Measurements from ENCODE around the gene ANAPC4.

The ANAPC4 gene

DNA sequence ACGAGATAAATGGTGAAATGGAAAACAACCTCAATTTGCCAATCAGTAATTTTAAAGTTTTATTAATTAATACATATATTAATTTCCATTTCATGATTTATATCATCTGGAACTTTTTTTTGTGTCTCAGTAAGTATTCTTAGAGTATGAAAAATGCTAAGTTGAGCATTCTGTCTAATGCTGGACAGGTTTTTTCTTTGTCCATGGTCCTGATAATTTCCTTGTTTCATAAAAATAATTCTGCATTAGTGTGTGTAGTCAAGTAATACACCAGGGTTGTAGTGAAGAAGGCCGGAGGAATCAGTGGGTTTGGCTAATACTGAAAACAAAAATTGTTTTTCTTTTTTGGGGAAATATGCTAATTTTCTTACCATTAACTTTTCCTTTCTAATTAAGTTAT, 9.9 kb downstream of the ANAPC4 start:
- no peak overlapping the region for H3K4me3 ChIP-seq (ENCODE audit: low read depth, low read length)
- TF ChIP-seq, protein P1, sequence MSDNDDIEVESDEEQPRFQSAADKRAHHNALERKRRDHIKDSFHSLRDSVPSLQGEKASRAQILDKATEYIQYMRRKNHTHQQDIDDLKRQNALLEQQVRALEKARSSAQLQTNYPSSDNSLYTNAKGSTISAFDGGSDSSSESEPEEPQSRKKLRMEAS (IDR thresholded peaks at IDR 0.05; ENCODE audit: low read depth, low read length) = no peak
- TF ChIP-seq, protein P2, sequence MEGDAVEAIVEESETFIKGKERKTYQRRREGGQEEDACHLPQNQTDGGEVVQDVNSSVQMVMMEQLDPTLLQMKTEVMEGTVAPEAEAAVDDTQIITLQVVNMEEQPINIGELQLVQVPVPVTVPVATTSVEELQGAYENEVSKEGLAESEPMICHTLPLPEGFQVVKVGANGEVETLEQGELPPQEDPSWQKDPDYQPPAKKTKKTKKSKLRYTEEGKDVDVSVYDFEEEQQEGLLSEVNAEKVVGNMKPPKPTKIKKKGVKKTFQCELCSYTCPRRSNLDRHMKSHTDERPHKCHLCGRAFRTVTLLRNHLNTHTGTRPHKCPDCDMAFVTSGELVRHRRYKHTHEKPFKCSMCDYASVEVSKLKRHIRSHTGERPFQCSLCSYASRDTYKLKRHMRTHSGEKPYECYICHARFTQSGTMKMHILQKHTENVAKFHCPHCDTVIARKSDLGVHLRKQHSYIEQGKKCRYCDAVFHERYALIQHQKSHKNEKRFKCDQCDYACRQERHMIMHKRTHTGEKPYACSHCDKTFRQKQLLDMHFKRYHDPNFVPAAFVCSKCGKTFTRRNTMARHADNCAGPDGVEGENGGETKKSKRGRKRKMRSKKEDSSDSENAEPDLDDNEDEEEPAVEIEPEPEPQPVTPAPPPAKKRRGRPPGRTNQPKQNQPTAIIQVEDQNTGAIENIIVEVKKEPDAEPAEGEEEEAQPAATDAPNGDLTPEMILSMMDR (IDR thresholded peaks at IDR 0.05; ENCODE audit: low read depth, low read length) = no peak
- TF ChIP-seq POLR2A (IDR thresholded peaks at IDR 0.05; ENCODE audit: extremely low read depth, insufficient read length) (no peak), MYC (IDR thresholded peaks at IDR 0.05; ENCODE audit: low read depth, low read length) (no peak)
- DNase-seq (ENCODE audit: low read depth) = no peak

DNA sequence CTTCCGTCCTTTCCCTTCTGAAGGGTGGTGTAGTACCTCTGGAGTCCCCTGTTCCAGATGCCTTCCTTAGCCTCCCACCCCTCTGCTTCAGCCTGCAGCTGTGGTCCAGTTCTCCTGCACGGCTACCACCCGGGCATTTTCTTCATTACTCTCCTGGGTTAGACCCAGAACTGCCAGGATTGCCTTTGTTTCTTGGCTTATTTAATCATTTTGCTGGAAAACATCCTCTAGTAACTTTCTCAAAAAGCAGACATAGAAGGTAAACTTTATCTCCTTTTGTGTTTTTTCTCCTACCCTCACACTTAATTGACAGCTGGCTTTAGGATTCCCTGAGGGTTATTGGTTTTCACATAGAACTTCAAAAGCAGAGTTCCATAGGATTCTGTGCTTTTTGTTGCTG, 20.2 kb downstream of the ANAPC4 start:
- no peak for DNase-seq (ENCODE audit: low read depth)
- TF ChIP-seq, protein P2 (IDR thresholded peaks at IDR 0.05; ENCODE audit: low read depth, low read length) = no peak
- TF ChIP-seq, protein P1 (IDR thresholded peaks at IDR 0.05; ENCODE audit: low read depth, low read length) = no peak
- TF ChIP-seq POLR2A (IDR thresholded peaks at IDR 0.05; ENCODE audit: extremely low read depth, insufficient read length) = no peak
- no peak for TF ChIP-seq MYC (IDR thresholded peaks at IDR 0.05; ENCODE audit: low read depth, low read length)

DNA sequence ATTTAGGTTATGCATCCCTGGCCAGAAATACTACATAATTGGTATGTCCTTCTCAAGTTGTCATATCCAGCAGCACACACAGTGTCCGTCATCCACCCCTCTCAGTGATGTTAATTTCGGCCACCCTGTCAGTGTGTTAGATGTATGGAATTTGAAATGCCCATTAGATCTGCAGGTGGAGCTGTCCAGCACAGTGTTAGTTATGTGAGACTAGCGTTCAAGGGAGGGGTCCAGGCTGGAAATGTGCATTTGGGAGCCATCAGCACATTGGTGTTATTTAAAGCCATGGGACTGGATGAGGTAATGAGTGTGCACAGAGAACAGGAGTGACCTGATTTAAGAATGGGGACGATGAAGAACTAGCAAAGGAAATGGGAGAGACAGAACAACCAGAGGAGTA, 22.4 kb downstream of the ANAPC4 start:
- TF ChIP-seq MYC (IDR thresholded peaks at IDR 0.05; ENCODE audit: low read depth, low read length) = no peak
- TF ChIP-seq POLR2A (IDR thresholded peaks at IDR 0.05; ENCODE audit: extremely low read depth, insufficient read length) = no peak
- TF ChIP-seq, protein P2 (IDR thresholded peaks at IDR 0.05; ENCODE audit: low read depth, low read length) = no peak
- TF ChIP-seq, protein P1 (IDR thresholded peaks at IDR 0.05; ENCODE audit: low read depth, low read length) = no peak
- no peak overlapping the region for H3K4me3 ChIP-seq (ENCODE audit: low read depth, low read length)

More for the DNA sequence above, 20.2 kb downstream of the ANAPC4 start:
- no peak overlapping the region for H3K4me3 ChIP-seq (ENCODE audit: low read depth, low read length)

DNA sequence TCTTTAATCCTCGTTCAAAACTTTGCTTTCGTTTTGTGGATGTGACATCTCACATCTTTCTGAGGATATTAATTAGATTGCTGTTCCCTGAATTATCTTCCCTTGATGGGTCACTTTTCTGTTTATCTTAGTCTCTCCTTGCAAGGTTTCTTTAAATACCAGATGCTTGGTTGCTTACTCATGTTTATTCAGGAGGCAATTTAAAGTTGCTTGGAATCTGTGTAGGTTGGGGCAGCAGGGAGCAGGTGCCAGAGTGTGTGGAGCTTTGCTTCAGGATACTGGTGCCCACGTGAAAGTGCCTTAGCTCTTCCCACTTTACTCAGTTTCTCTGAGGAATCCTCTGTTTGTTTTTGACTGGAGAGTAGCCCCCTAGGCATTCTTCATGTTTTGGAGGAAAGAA, 24.0 kb downstream of the ANAPC4 start:
- no peak for DNase-seq (ENCODE audit: low read depth)
- no peak overlapping the region for H3K4me3 ChIP-seq (ENCODE audit: low read depth, low read length)
- TF ChIP-seq, protein P1 (IDR thresholded peaks at IDR 0.05; ENCODE audit: low read depth, low read length) = no peak
- TF ChIP-seq, protein P2 (IDR thresholded peaks at IDR 0.05; ENCODE audit: low read depth, low read length) = no peak
- TF ChIP-seq POLR2A (IDR thresholded peaks at IDR 0.05; ENCODE audit: extremely low read depth, insufficient read length) (no peak), MYC (IDR thresholded peaks at IDR 0.05; ENCODE audit: low read depth, low read length) (no peak)

More for the DNA sequence above, 22.4 kb downstream of the ANAPC4 start:
- no peak for DNase-seq (ENCODE audit: low read depth)

DNA sequence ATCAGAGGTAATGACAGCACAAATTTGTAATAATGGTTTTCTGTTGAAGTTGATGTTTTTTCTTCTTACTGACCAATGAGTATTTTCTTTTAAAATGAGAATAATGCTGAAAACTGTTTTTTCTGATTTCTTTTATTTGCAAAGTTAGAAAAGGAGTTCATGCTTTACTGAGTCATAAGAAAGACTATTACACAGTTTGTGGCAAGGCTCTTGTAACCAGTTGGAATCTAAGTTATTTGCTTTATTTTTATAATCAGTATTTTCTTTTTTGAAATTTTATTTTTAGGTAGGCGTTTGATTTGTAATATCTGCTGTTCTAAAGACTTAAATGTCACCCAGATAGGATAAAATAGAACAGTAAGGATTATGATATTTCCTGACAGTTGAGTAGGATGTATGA, 25.5 kb downstream of the ANAPC4 start:
- TF ChIP-seq, protein P2 (IDR thresholded peaks at IDR 0.05; ENCODE audit: low read depth, low read length) = no peak
- TF ChIP-seq MYC (IDR thresholded peaks at IDR 0.05; ENCODE audit: low read depth, low read length) (no peak), POLR2A (IDR thresholded peaks at IDR 0.05; ENCODE audit: extremely low read depth, insufficient read length) (no peak)
- TF ChIP-seq, protein P1 (IDR thresholded peaks at IDR 0.05; ENCODE audit: low read depth, low read length) = no peak
- H3K4me3 ChIP-seq (ENCODE audit: low read depth, low read length) = no peak overlapping the region
- no peak for DNase-seq (ENCODE audit: low read depth)
